ENCODE data around the gene PER2. TPM values are rescaled to one million over a fixed set of nuclear protein-coding genes. Genes with fewer than 3 reads are reported as not detected.
"Not testable (repeated sequence)": the region's sequence is repeated elsewhere in the genome, so short reads cannot be mapped to it uniquely, and the experiment has no call there.

Gene PER2
- total and polyA plus RNA-seq, 2 of the 4 experiments (the other 2 are of a cell fraction), result 1.7 to 3.2 TPM

DNA sequence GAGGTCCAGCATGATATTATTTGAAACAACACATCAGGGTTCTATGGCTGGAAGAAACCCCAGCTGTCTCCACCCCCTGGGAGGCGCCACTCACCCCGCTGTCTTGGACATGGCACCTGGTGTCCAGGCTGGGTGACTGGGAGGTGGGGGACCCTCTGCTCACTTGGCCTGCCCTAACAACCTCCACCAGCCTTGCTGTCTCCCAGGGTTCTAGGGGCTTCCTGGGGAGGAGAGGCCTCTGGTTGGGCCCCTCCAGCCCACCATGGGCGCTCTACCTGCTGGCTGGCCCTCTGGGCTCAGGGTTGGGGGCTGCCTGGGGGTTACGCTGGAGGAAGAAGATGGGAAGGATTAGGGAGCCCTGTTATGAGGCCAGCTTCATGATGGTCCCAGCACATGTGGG is 16.3 kb downstream of the PER2 start:
- Histone ChIP-seq H3K23ac (ENCODE audit: low read depth, low read length) (no peak overlapping the region), H3K79me1 (ENCODE audit: low read depth in 1 of 2, low read length in 2 of 2) (no peaks in the 10 kb centered on the region), H2AFZ (replicated peaks; ENCODE audit: low read length, poor library complexity) (no peak overlapping the region), H2AK9ac (replicated peaks; ENCODE audit: low read depth, low read length, poor library complexity) (no peak overlapping the region), H3K4me1 (ENCODE audit: control insufficient read depth, insufficient read depth, low read length) (0 out of 2 replicates have a peak, but pooled peaks cover under 1% of the 10 kb centered on the region), H2BK15ac (ENCODE audit: low read depth, low read length) (no peak overlapping the region), H2BK5ac (ENCODE audit: low read depth, low read length, poor library complexity, severe bottlenecking) (no peak overlapping the region), H2AK5ac (ENCODE audit: low read depth, low read length) (no peak overlapping the region), H3K27me3 (ENCODE audit: control insufficient read depth, insufficient read depth, low read length) (no peaks in the 10 kb centered on the region), H3K4me2 (ENCODE audit: low read depth, low read length) (no peak overlapping the region), H3K36me3 (ENCODE audit: control insufficient read depth, insufficient read depth, low read length) (peaks cover 25% of the 10 kb centered on the region), H3K14ac (replicated peaks; ENCODE audit: low read depth, low read length) (no peak overlapping the region), H4K5ac (ENCODE audit: low read depth, low read length) (no peak overlapping the region), H3K9me1 (ENCODE audit: insufficient read depth, low read length) (peaks cover 5% of the 10 kb centered on the region; the same call in 1 of the 2 replicates), H2BK20ac (ENCODE audit: low read depth, low read length) (no peak overlapping the region), H3K56ac (ENCODE audit: extremely low read depth, insufficient read depth, low read length) (no peak overlapping the region), H3K9ac (ENCODE audit: low read depth, low read length) (no peak overlapping the region), H4K8ac (ENCODE audit: low read depth in 2 of 2, low read length in 2 of 2) (no peak overlapping the region), H4K20me1 (ENCODE audit: insufficient read depth, low read length) (no peaks in the 10 kb centered on the region), H4K91ac (ENCODE audit: insufficient read depth, low read depth, low read length) (no peak overlapping the region), H3K9me3 (ENCODE audit: control insufficient read depth, insufficient read depth, low read length) (no peaks in the 10 kb centered on the region), H3K27ac (ENCODE audit: insufficient read depth, low read length) (no peak overlapping the region), H3K4me3 (ENCODE audit: insufficient read depth, low read depth, low read length) (no peak overlapping the region), H3K18ac (ENCODE audit: low read depth, low read length) (no peak overlapping the region), H3K4ac (ENCODE audit: low read depth, low read length) (no peak overlapping the region), H2BK120ac (ENCODE audit: low read depth, low read length) (no peak overlapping the region)
- POLR2A ChIA-PET (ENCODE audit: unreplicated experiment), result no interaction called here
- CTCF ChIA-PET, result interaction anchor here (1.3 kb wide), 1 partner anchor 9 kb away, joined by 3 read pairs; no protein-coding TSS in a partner anchor
- WGBS, 2 experiments (ENCODE audit: extremely low coverage in 2 of 2, insufficient read length in 1 of 2), result no CpG with 5 or more reads among the region's 4 CpGs
- in situ Hi-C loops (cut with MboI; ENCODE audit: low sequenced_read_pairs) (no loop called here), intact Hi-C loops (cut with micrococcal nuclease) (no loop called here), dilution Hi-C loops (cut with HindIII; ENCODE audit: low sequenced_read_pairs, unreplicated experiment) (no loop called here)
- TF ChIP-seq SMC3 (IDR thresholded peaks at IDR 0.05; ENCODE audit: low read depth, low read length), result no peak
- TF ChIP-seq MXI1 (IDR thresholded peaks at IDR 0.05; ENCODE audit: borderline replicate concordance, low read depth, low read length), result no peak
- no peak for ATAC-seq (ENCODE audit: low read depth)
- BruUV-seq (replicated peaks), result no TSS peak
- no peak for DNase-seq

DNA sequence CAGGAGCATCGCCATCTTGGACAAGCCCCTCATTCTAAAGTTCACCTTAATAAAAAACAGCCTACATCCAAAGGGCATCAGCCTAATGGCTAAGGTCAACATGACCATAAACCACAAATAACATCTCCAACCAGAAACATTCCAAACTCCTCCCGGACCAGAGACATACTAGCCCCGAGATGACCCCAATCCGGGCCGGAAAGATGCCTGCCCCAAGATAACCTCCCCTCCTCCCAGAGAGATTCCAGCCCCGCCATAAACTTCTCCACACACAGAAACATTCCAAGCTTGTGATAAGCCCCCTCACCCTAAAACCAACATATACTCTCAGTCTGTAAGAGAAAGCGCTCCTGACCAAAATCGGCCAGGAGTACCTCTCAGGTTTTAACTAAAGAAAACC is 16.7 kb downstream of the PER2 start:
- POLR2A ChIA-PET (ENCODE audit: unreplicated experiment); ATAC-seq (ENCODE audit: low read depth): not testable (repeated sequence)

More for the DNA sequence above, 16.7 kb downstream of the PER2 start:
- in situ Hi-C loops (cut with MboI; ENCODE audit: low sequenced_read_pairs); CTCF ChIA-PET; dilution Hi-C loops (cut with HindIII; ENCODE audit: low sequenced_read_pairs, unreplicated experiment); H4K8ac ChIP-seq (ENCODE audit: low read depth in 2 of 2, low read length in 2 of 2); H3K4me3 ChIP-seq (ENCODE audit: insufficient read depth, low read depth, low read length); H2BK120ac ChIP-seq (ENCODE audit: low read depth, low read length); H2BK15ac ChIP-seq (ENCODE audit: low read depth, low read length); intact Hi-C loops (cut with micrococcal nuclease); H2AFZ ChIP-seq (replicated peaks; ENCODE audit: low read length, poor library complexity); H4K20me1 ChIP-seq (ENCODE audit: insufficient read depth, low read length); H2AK5ac ChIP-seq (ENCODE audit: low read depth, low read length); H3K56ac ChIP-seq (ENCODE audit: extremely low read depth, insufficient read depth, low read length); H3K4me1 ChIP-seq (ENCODE audit: control insufficient read depth, insufficient read depth, low read length); H3K9ac ChIP-seq (ENCODE audit: low read depth, low read length); H3K14ac ChIP-seq (replicated peaks; ENCODE audit: low read depth, low read length); H3K9me1 ChIP-seq (ENCODE audit: insufficient read depth, low read length); H3K4me2 ChIP-seq (ENCODE audit: low read depth, low read length); H2AK9ac ChIP-seq (replicated peaks; ENCODE audit: low read depth, low read length, poor library complexity); H3K23ac ChIP-seq (ENCODE audit: low read depth, low read length); BruUV-seq (replicated peaks); H3K4ac ChIP-seq (ENCODE audit: low read depth, low read length); H4K91ac ChIP-seq (ENCODE audit: insufficient read depth, low read depth, low read length); H2BK20ac ChIP-seq (ENCODE audit: low read depth, low read length); H3K18ac ChIP-seq (ENCODE audit: low read depth, low read length); H2BK5ac ChIP-seq (ENCODE audit: low read depth, low read length, poor library complexity, severe bottlenecking); H3K9me3 ChIP-seq (ENCODE audit: control insufficient read depth, insufficient read depth, low read length); H4K5ac ChIP-seq (ENCODE audit: low read depth, low read length); H3K79me1 ChIP-seq (ENCODE audit: low read depth in 1 of 2, low read length in 2 of 2); H3K27me3 ChIP-seq (ENCODE audit: control insufficient read depth, insufficient read depth, low read length); DNase-seq; H3K27ac ChIP-seq (ENCODE audit: insufficient read depth, low read length): not testable (repeated sequence)
- WGBS, 2 experiments (ENCODE audit: extremely low coverage in 2 of 2, insufficient read length in 1 of 2), result 51% methylated on average over 6 of the region's 8 CpGs; no CpG with 5 or more reads in 1 of the 2 experiments
- H3K36me3 ChIP-seq (ENCODE audit: control insufficient read depth, insufficient read depth, low read length), result peaks cover 27% of the 10 kb centered on the region

Measured in IMR-90 (cell line).